ENCODE data around the gene PGAM5.

- no peak for TF ChIP-seq EZH2phosphoT487 (IDR thresholded peaks at IDR 0.05; ENCODE audit: borderline replicate concordance, low read length)
- TF ChIP-seq CTCF (conservative IDR thresholded peaks at IDR 0.05; ENCODE audit: low read depth, low read length) = no peak
- no peak for TF ChIP-seq EZH2 (IDR thresholded peaks at IDR 0.05; ENCODE audit: low read length, unreplicated experiment)
Observed at GRCh38 chr12:132673288-132674179, 37.1 kb upstream of the PGAM5 start.
